Measurements from ENCODE around the gene DDX17. TPM values are rescaled to one million over a fixed set of nuclear protein-coding genes. Genes with fewer than 3 reads are reported as not detected.

The DDX17 gene
- total and polyA plus RNA-seq, 2 of the 4 experiments (the other 2 are of a cell fraction), result 240 to 371 TPM

DNA sequence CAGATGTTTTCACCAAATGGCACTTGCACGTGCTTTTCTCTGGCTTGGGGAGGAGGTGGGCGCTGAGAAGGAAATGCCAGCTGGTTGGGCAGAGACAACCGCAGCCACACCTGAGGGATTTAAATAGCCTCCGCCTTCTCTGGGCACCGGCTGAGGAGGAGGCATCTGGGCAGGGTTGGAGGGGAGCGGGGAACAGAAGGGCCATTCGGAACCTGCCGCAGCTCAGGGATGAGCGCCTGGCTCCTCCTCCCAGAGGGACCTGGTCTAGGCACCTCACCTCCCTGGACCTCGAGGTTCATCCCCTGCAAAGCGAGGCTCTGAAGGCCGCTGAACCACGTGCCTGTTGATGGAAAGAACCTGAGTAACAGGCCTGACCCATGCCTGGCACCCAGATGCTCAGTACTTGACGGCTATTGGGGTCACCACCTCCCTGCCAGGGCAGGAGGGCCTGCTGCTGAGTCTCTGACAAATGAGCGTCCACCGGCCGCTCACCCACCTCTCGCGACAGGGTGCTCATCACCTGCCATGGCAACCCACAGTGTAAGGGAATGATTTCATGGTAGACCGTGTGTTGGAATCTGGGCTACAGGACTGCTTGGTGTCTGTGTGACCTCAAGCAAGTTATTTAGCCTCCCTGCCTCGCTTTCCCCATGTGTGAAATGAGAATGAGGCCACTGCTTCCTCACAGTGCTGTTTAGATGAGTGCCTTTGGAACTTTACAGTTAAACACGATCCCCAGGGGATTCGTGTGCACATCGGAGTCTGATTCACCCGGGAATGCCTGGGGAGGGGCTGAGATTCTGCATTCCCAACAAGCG lies 40.2 kb downstream of the DDX17 start:
- Histone ChIP-seq H2BK5ac (ENCODE audit: low read depth, low read length, poor library complexity, severe bottlenecking) (no peak overlapping the region), H3K9me3 (ENCODE audit: control insufficient read depth, insufficient read depth, low read length) (no peaks in the 10 kb centered on the region), H2AK9ac (replicated peaks; ENCODE audit: low read depth, low read length, poor library complexity) (peak overlapping the region; percentile 25), H2BK20ac (ENCODE audit: low read depth, low read length) (no peak overlapping the region), H3K18ac (ENCODE audit: low read depth, low read length) (no peak overlapping the region), H3K27me3 (ENCODE audit: control insufficient read depth, insufficient read depth, low read length) (peaks cover 11% of the 10 kb centered on the region), H3K9me1 (ENCODE audit: insufficient read depth, low read length) (peaks cover 14% of the 10 kb centered on the region), H3K23ac (ENCODE audit: low read depth, low read length) (no peak overlapping the region), H3K56ac (ENCODE audit: extremely low read depth, insufficient read depth, low read length) (no peak overlapping the region), H3K4me2 (ENCODE audit: low read depth, low read length) (no peak overlapping the region), H4K20me1 (ENCODE audit: insufficient read depth, low read length) (peaks cover 4% of the 10 kb centered on the region), H3K36me3 (ENCODE audit: control insufficient read depth, insufficient read depth, low read length) (peaks cover 5% of the 10 kb centered on the region; the same call in 1 of the 2 replicates), H2AK5ac (ENCODE audit: low read depth, low read length) (peak overlapping the region; percentile 24; the same call in 1 of the 2 replicates), H3K14ac (replicated peaks; ENCODE audit: low read depth, low read length) (no peak overlapping the region), H3K9ac (ENCODE audit: low read depth, low read length) (no peak overlapping the region), H3K79me1 (ENCODE audit: low read depth in 1 of 2, low read length in 2 of 2) (peaks cover 0 to 36% of the 10 kb centered on the region in 2 experiments; a peak in 3 of 4 replicates), H3K4me1 (ENCODE audit: control insufficient read depth, insufficient read depth, low read length) (peaks cover 13% of the 10 kb centered on the region), H4K8ac (ENCODE audit: low read depth in 2 of 2, low read length in 2 of 2) (no peak overlapping the region), H2BK120ac (ENCODE audit: low read depth, low read length) (no peak overlapping the region; the same call in 1 of the 2 replicates), H4K5ac (ENCODE audit: low read depth, low read length) (no peak overlapping the region), H3K4ac (ENCODE audit: low read depth, low read length) (peak overlapping the region; percentile 16; the same call in 1 of the 2 replicates), H4K91ac (ENCODE audit: insufficient read depth, low read depth, low read length) (no peak overlapping the region), H2AFZ (replicated peaks; ENCODE audit: low read length, poor library complexity) (peak overlapping the region; percentile 12), H3K27ac (ENCODE audit: insufficient read depth, low read length) (no peak overlapping the region), H3K4me3 (ENCODE audit: insufficient read depth, low read depth, low read length) (no peak overlapping the region), H2BK15ac (ENCODE audit: low read depth, low read length) (no peak overlapping the region)
- intact Hi-C loops (cut with micrococcal nuclease) (no loop called here), dilution Hi-C loops (cut with HindIII; ENCODE audit: low sequenced_read_pairs, unreplicated experiment) (no loop called here), in situ Hi-C loops (cut with MboI; ENCODE audit: low sequenced_read_pairs) (no loop called here)
- POLR2A ChIA-PET (ENCODE audit: unreplicated experiment), result no interaction called here
- ATAC-seq (ENCODE audit: low read depth) (no peak), DNase-seq (no peak)
- CTCF ChIA-PET, result no interaction called here
- 65% methylated on average over 14 of the region's 26 CpGs; no CpG with 5 or more reads in 1 of the 2 experiments for WGBS, 2 experiments (ENCODE audit: extremely low coverage in 2 of 2, insufficient read length in 1 of 2)
- BruUV-seq (replicated peaks), result no TSS peak
- TF ChIP-seq SMC3 (IDR thresholded peaks at IDR 0.05; ENCODE audit: low read depth, low read length) (no peak), ELK1 (IDR thresholded peaks at IDR 0.05; ENCODE audit: borderline replicate concordance, low read depth, low read length) (no peak), MAFK (IDR thresholded peaks at IDR 0.05; ENCODE audit: low read depth, low read length) (no peak), RAD21 (IDR thresholded peaks at IDR 0.05; ENCODE audit: low read length) (no peak), RFX5 (IDR thresholded peaks at IDR 0.05; ENCODE audit: low read depth, low read length) (no peak), CHD1 (IDR thresholded peaks at IDR 0.05; ENCODE audit: low read depth, low read length) (no peak), NFE2L2 (IDR thresholded peaks at IDR 0.05; ENCODE audit: low read depth, low read length) (no peak), USF2 (IDR thresholded peaks at IDR 0.05; ENCODE audit: low read depth, low read length) (no peak), POLR2A (IDR thresholded peaks at IDR 0.05; ENCODE audit: low read depth, low read length) (no peak), FOS (IDR thresholded peaks at IDR 0.05; ENCODE audit: low read depth, low read length) (no peak), BHLHE40 (IDR thresholded peaks at IDR 0.05; ENCODE audit: low read depth, low read length) (no peak), RCOR1 (IDR thresholded peaks at IDR 0.05; ENCODE audit: insufficient replicate concordance, low read length) (no peak), MXI1 (IDR thresholded peaks at IDR 0.05; ENCODE audit: borderline replicate concordance, low read depth, low read length) (no peak), CEBPB (IDR thresholded peaks at IDR 0.05; ENCODE audit: low read depth, low read length) (no peak)
- TF ChIP-seq, protein P1, sequence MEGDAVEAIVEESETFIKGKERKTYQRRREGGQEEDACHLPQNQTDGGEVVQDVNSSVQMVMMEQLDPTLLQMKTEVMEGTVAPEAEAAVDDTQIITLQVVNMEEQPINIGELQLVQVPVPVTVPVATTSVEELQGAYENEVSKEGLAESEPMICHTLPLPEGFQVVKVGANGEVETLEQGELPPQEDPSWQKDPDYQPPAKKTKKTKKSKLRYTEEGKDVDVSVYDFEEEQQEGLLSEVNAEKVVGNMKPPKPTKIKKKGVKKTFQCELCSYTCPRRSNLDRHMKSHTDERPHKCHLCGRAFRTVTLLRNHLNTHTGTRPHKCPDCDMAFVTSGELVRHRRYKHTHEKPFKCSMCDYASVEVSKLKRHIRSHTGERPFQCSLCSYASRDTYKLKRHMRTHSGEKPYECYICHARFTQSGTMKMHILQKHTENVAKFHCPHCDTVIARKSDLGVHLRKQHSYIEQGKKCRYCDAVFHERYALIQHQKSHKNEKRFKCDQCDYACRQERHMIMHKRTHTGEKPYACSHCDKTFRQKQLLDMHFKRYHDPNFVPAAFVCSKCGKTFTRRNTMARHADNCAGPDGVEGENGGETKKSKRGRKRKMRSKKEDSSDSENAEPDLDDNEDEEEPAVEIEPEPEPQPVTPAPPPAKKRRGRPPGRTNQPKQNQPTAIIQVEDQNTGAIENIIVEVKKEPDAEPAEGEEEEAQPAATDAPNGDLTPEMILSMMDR (conservative IDR thresholded peaks at IDR 0.05; ENCODE audit: low read depth, low read length), result no peak
